GM23338 (cell line): Measurements from ENCODE around the gene VPS35. TPM values are rescaled to one million over a fixed set of nuclear protein-coding genes. Genes with fewer than 3 reads are reported as not detected.

Source experiments
- ATAC-seq: fragments of 200-7000 bp; cut with Tn5 transposase; 3 replicates; pipeline ENCODE4 v1.9.1; 2020
- DNase-seq: peaks from one replicate; pipeline ENCODE4 v3.0.0-alpha.2; 2015; ENCODE audit warnings: low spot score
- H2AFZ ChIP-seq: fragments of 200-600 bp; sonication (generic); 2 replicates; pipeline ENCODE4 v1.8.0; 2016; ENCODE audit warnings: antibody characterized with exemption, mild to moderate bottlenecking, moderate library complexity
- H3F3A ChIP-seq: fragments of 200-600 bp; sonication (generic); replicated peaks from 2 replicates; pipeline ENCODE4 v1.8.0; 2017; ENCODE audit warnings: antibody characterized with exemption, mixed run types, low read depth
- H3K27ac ChIP-seq: fragments of 200-600 bp; sonication (generic); 2 replicates; pipeline ENCODE4 v1.6.1; 2016; ENCODE audit warnings: low read depth
- H3K27me3 ChIP-seq: fragments of 200-600 bp; sonication (generic); 2 replicates; pipeline ENCODE4 v1.8.0; 2016; ENCODE audit warnings: mild to moderate bottlenecking, mixed run types, moderate library complexity; ENCODE audit not compliant: insufficient read depth
- H3K36me3 ChIP-seq: fragments of 200-600 bp; sonication (generic); 2 replicates; pipeline ENCODE4 v1.8.0; 2016; ENCODE audit warnings: mild to moderate bottlenecking; ENCODE audit not compliant: insufficient read depth
- H3K4me1 ChIP-seq: fragments of 200-600 bp; sonication (generic); 2 replicates; pipeline ENCODE4 v1.8.0; 2016; ENCODE audit warnings: mild to moderate bottlenecking, moderate library complexity; ENCODE audit not compliant: insufficient read depth
- H3K4me2 ChIP-seq: fragments of 200-600 bp; sonication (generic); 2 replicates; pipeline ENCODE4 v1.7.1; 2017; ENCODE audit warnings: mixed run types
- H3K4me3 ChIP-seq: fragments of 200-600 bp; sonication (generic); 2 replicates; pipeline ENCODE4 v1.6.1; 2016; ENCODE audit warnings: mixed run types
- H3K79me2 ChIP-seq: fragments of 200-600 bp; sonication (generic); replicated peaks from 2 replicates; pipeline ENCODE4 v1.8.0; 2017; ENCODE audit warnings: mild to moderate bottlenecking; ENCODE audit not compliant: insufficient read depth
- H3K9me2 ChIP-seq: fragments of 200-600 bp; sonication (generic); 2 replicates; pipeline ENCODE4 v1.8.0; 2017; ENCODE audit not compliant: insufficient read depth
- H4K20me1 ChIP-seq: fragments of 200-600 bp; sonication (generic); replicated peaks from 2 replicates; pipeline ENCODE4 v1.8.0; 2017; ENCODE audit warnings: mild to moderate bottlenecking; ENCODE audit not compliant: insufficient read depth
- H3K27ac Mint-ChIP-seq: 2 replicates; pipeline ENCODE4 v1.8.0; 2020; ENCODE audit warnings: inconsistent platforms, mild to moderate bottlenecking, moderate library complexity, mixed read lengths
- H3K27me3 Mint-ChIP-seq: 3 replicates; pipeline ENCODE4 v1.8.0; 2022; ENCODE audit warnings: low read depth, mild to moderate bottlenecking, moderate library complexity, mixed read lengths, inconsistent platforms; ENCODE audit not compliant: insufficient read depth, poor library complexity
- H3K36me3 Mint-ChIP-seq: 3 replicates; pipeline ENCODE4 v1.8.0; 2021; ENCODE audit warnings: low read depth, mild to moderate bottlenecking, inconsistent platforms, moderate library complexity, mixed read lengths
- H3K4me1 Mint-ChIP-seq: 3 replicates; pipeline ENCODE4 v1.8.0; 2020; ENCODE audit warnings: mild to moderate bottlenecking, inconsistent platforms, mixed read lengths
- H3K4me3 Mint-ChIP-seq: 3 replicates; pipeline ENCODE4 v1.8.0; 2021; ENCODE audit warnings: moderate library complexity, mild to moderate bottlenecking, inconsistent platforms, mixed read lengths
- H3K9me3 Mint-ChIP-seq: 3 replicates; pipeline ENCODE4 v1.8.0; 2020; ENCODE audit warnings: moderate library complexity, mild to moderate bottlenecking, inconsistent platforms, mixed read lengths
- CREB1 ChIP-seq: fragments of 250-450 bp; sonication (Bioruptor Pico); IDR thresholded peaks from 2 replicates; pipeline ENCODE4 v1.5.0; 2020; ENCODE audit warnings: low read depth, mild to moderate bottlenecking, moderate library complexity
- ETS1 ChIP-seq: IDR thresholded peaks from 2 replicates; pipeline ENCODE4 v1.6.1; 2016; ENCODE audit warnings: antibody characterized with exemption
- EZH2 ChIP-seq: fragments of 200-600 bp; sonication (generic); IDR thresholded peaks from one replicate; pipeline ENCODE4 v1.8.0; 2017; ENCODE audit warnings: antibody characterized with exemption, mild to moderate bottlenecking, low read depth; ENCODE audit not compliant: unreplicated experiment
- EZH2phosphoT487 ChIP-seq: fragments of 200-600 bp; sonication (generic); IDR thresholded peaks from one replicate; pipeline ENCODE4 v1.8.1; 2018; ENCODE audit warnings: antibody characterized with exemption; ENCODE audit not compliant: unreplicated experiment
- JUNB ChIP-seq: IDR thresholded peaks from one replicate; pipeline ENCODE4 v1.6.1; 2016; ENCODE audit warnings: antibody characterized with exemption; ENCODE audit not compliant: unreplicated experiment
- NANOG ChIP-seq: IDR thresholded peaks from 2 replicates; pipeline ENCODE4 v1.6.1; 2016; ENCODE audit warnings: antibody characterized with exemption, borderline replicate concordance
- POLR2AphosphoS5 ChIP-seq: IDR thresholded peaks from 2 replicates; pipeline ENCODE4 v1.6.1; 2016; ENCODE audit warnings: antibody characterized with exemption, low read depth
- STAT1 ChIP-seq: IDR thresholded peaks from one replicate; pipeline ENCODE4 v1.6.1; 2016; ENCODE audit warnings: antibody characterized with exemption; ENCODE audit not compliant: unreplicated experiment
- polyA plus RNA-seq: library from polyadenylated mRNA; unstranded; fragments of >200 nt; fragmentation: Nextera tagmentation; extraction: Ambion mirVana; gene quantifications from 2 replicates; pipeline ENCODE4 v1.2.1, GENCODE V29; 2016
- total RNA-seq: library from RNA; depleted of rRNA; stranded (reverse); fragments of >200 nt; shearing (Covaris generic); gene quantifications from 2 replicates; pipeline ENCODE4 v1.2.3, GENCODE V29; 2014
- TF ChIP-seq, protein P1 (sequence below): IDR thresholded peaks from one replicate; pipeline ENCODE4 v1.6.1; 2018; ENCODE audit warnings: antibody characterized with exemption; ENCODE audit not compliant: unreplicated experiment
- TF ChIP-seq, protein P2 (sequence below), 2 experiments: fragments of 200-600 bp in 1 of 2; sonication (generic) in 1 of 2; conservative IDR thresholded peaks; 2 replicates each; pipeline versions ENCODE4 v1.5.1 to v1.6.1; 2016 to 2017; ENCODE audit warnings: antibody characterized with exemption in 2 of 2, low read depth in 2 of 2, mild to moderate bottlenecking in 2 of 2, moderate library complexity in 1 of 2

Gene VPS35
- total and polyA plus RNA-seq, 2 experiments from 2014 or later = 31.1 to 40.0 TPM

- DNase-seq (no peak), ATAC-seq (no peak)
- H3K4me2 ChIP-seq = no peak overlapping the region
- no peak overlapping the region for H3K4me3 Mint-ChIP-seq
- H3K4me1 Mint-ChIP-seq = no peaks in the 10 kb centered on the region
- H3K4me1 ChIP-seq = no peaks in the 10 kb centered on the region
- H3K9me2 ChIP-seq = no peaks in the 10 kb centered on the region
- no peak overlapping the region for H3K27ac Mint-ChIP-seq
- peaks cover 7% of the 10 kb centered on the region for H3K27me3 Mint-ChIP-seq
- no peaks in the 10 kb centered on the region for H3K79me2 ChIP-seq
- H3K36me3 Mint-ChIP-seq = no peaks in the 10 kb centered on the region
- peaks cover 7% of the 10 kb centered on the region; the same call in 2 of the 3 replicates for H3K9me3 Mint-ChIP-seq
- TF ChIP-seq JUNB (no peak), CREB1 (CRISPR knock-in tag) (no peak), NANOG (no peak)
- no peak overlapping the region for H3K4me3 ChIP-seq
- no peak overlapping the region for H2AFZ ChIP-seq
- H3K27me3 ChIP-seq = no peaks in the 10 kb centered on the region
- no peak overlapping the region for H3K27ac ChIP-seq
- H3F3A ChIP-seq = no peaks in the 10 kb centered on the region
- no peaks in the 10 kb centered on the region for H4K20me1 ChIP-seq
- H3K36me3 ChIP-seq = no peaks in the 10 kb centered on the region
Measured at GRCh38 chr16:46719528-46719927, 30.6 kb upstream of the VPS35 start.

DNA sequence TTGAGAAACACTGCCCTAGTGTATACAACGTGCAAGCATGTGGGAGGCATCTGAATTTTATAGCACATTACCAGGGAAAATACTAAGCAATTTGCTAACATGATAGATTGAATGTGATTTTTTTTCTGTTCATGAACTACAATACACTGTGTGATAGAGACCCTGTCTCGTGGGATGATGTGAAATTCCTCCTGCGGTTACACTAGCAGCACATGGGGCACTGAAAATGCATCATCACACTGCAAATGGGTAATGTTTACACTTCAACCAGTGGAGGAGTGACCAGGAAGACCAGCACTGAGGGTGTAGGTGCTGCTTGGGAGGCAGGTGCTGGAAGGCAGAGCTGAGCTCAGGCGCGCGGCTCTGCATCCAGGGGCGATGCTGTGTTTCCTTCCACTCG, 29.2 kb upstream of the VPS35 start:
- Histone ChIP-seq H2AFZ (no peak overlapping the region), H3F3A (no peaks in the 10 kb centered on the region), H3K9me2 (no peaks in the 10 kb centered on the region), H3K4me2 (no peak overlapping the region), H4K20me1 (no peaks in the 10 kb centered on the region), H3K27me3 (no peaks in the 10 kb centered on the region), H3K4me1 (no peaks in the 10 kb centered on the region), H3K4me3 (no peak overlapping the region), H3K27ac (no peak overlapping the region), H3K79me2 (no peaks in the 10 kb centered on the region), H3K36me3 (no peaks in the 10 kb centered on the region)
- H3K27ac Mint-ChIP-seq = no peak overlapping the region
- no peaks in the 10 kb centered on the region for H3K4me1 Mint-ChIP-seq
- H3K9me3 Mint-ChIP-seq = peaks cover 4% of the 10 kb centered on the region; the same call in 1 of the 3 replicates
- H3K4me3 Mint-ChIP-seq = no peak overlapping the region
- no peak for TF ChIP-seq JUNB
- TF ChIP-seq ETS1 = no peak
- no peak for TF ChIP-seq POLR2AphosphoS5
- TF ChIP-seq EZH2phosphoT487 = no peak
- TF ChIP-seq, protein P1, sequence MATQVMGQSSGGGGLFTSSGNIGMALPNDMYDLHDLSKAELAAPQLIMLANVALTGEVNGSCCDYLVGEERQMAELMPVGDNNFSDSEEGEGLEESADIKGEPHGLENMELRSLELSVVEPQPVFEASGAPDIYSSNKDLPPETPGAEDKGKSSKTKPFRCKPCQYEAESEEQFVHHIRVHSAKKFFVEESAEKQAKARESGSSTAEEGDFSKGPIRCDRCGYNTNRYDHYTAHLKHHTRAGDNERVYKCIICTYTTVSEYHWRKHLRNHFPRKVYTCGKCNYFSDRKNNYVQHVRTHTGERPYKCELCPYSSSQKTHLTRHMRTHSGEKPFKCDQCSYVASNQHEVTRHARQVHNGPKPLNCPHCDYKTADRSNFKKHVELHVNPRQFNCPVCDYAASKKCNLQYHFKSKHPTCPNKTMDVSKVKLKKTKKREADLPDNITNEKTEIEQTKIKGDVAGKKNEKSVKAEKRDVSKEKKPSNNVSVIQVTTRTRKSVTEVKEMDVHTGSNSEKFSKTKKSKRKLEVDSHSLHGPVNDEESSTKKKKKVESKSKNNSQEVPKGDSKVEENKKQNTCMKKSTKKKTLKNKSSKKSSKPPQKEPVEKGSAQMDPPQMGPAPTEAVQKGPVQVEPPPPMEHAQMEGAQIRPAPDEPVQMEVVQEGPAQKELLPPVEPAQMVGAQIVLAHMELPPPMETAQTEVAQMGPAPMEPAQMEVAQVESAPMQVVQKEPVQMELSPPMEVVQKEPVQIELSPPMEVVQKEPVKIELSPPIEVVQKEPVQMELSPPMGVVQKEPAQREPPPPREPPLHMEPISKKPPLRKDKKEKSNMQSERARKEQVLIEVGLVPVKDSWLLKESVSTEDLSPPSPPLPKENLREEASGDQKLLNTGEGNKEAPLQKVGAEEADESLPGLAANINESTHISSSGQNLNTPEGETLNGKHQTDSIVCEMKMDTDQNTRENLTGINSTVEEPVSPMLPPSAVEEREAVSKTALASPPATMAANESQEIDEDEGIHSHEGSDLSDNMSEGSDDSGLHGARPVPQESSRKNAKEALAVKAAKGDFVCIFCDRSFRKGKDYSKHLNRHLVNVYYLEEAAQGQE = no peak
- no peak for TF ChIP-seq CREB1 (CRISPR knock-in tag)
- TF ChIP-seq, protein P2, sequence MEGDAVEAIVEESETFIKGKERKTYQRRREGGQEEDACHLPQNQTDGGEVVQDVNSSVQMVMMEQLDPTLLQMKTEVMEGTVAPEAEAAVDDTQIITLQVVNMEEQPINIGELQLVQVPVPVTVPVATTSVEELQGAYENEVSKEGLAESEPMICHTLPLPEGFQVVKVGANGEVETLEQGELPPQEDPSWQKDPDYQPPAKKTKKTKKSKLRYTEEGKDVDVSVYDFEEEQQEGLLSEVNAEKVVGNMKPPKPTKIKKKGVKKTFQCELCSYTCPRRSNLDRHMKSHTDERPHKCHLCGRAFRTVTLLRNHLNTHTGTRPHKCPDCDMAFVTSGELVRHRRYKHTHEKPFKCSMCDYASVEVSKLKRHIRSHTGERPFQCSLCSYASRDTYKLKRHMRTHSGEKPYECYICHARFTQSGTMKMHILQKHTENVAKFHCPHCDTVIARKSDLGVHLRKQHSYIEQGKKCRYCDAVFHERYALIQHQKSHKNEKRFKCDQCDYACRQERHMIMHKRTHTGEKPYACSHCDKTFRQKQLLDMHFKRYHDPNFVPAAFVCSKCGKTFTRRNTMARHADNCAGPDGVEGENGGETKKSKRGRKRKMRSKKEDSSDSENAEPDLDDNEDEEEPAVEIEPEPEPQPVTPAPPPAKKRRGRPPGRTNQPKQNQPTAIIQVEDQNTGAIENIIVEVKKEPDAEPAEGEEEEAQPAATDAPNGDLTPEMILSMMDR (conservative IDR thresholded peaks at IDR 0.05; ENCODE audit: low read depth in 2 of 2) = no peak
- TF ChIP-seq STAT1 = no peak
- TF ChIP-seq EZH2 = no peak
- H3K36me3 Mint-ChIP-seq = no peaks in the 10 kb centered on the region
- H3K27me3 Mint-ChIP-seq = peaks cover 7% of the 10 kb centered on the region
- DNase-seq = no peak
- no peak for ATAC-seq
